Memory B cell (primary cell): ENCODE results near the gene LMNTD1.
"Not testable (repeated sequence)": the region's sequence is repeated elsewhere in the genome, so short reads cannot be mapped to it uniquely, and the experiment has no call there.

Source experiments
- ATAC-seq: fragments of 150-1000 bp; cut with Tn5 transposase; 2 replicates; pipeline ENCODE4 v1.10.0; 2021; ENCODE audit warnings: low read depth, mild to moderate bottlenecking, moderate library complexity
- DNase-seq, 2 donors: peaks; one replicate each; pipeline ENCODE4 v3.0.0; 2022; ENCODE audit warnings: low spot score in 2 of 2
- H3K27ac Mint-ChIP-seq: one replicate; pipeline ENCODE4 v1.8.0; 2022; ENCODE audit warnings: mild to moderate bottlenecking, moderate library complexity, mixed read lengths
- H3K27me3 Mint-ChIP-seq: one replicate; pipeline ENCODE4 v1.8.0; 2022; ENCODE audit warnings: mixed read lengths
- H3K36me3 Mint-ChIP-seq: one replicate; pipeline ENCODE4 v1.8.0; 2022; ENCODE audit warnings: mild to moderate bottlenecking, mixed read lengths
- H3K4me1 Mint-ChIP-seq: one replicate; pipeline ENCODE4 v1.8.0; 2022; ENCODE audit warnings: mixed read lengths
- H3K4me3 Mint-ChIP-seq: one replicate; pipeline ENCODE4 v1.8.0; 2022; ENCODE audit warnings: mild to moderate bottlenecking, moderate library complexity, mixed read lengths
- H3K9me3 Mint-ChIP-seq: one replicate; pipeline ENCODE4 v1.8.0; 2022; ENCODE audit warnings: mixed read lengths

Gene LMNTD1

DNA sequence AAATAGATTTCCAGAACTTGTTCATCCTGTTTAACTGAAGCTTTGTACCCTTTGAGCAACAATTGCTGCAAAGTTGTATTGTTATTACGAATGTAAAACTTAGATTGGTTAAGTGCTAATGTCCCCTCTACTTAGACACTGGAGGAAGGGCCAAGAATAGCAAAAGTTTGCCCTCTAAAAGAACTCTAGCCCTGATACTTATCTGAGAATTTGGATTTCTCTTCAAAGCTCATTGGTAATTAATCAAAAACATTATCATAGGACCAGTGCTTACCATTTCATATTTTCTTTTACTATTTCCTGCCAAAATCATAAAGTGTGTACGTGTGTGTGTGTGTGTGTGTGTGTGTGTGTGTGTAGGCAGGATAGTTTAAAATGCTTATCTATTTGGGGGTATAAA is 58.2 kb downstream of the LMNTD1 start:
- Mint-ChIP-seq H3K9me3 (no peaks in the 10 kb centered on the region), H3K4me3 (no peak overlapping the region), H3K4me1 (no peaks in the 10 kb centered on the region), H3K27ac (no peak overlapping the region), H3K27me3 (peaks cover 5% of the 10 kb centered on the region), H3K36me3 (no peaks in the 10 kb centered on the region)
- DNase-seq (no peak), ATAC-seq (no peak)

GRCh38 chr12:25493682-25494081 is 59.4 kb downstream of the LMNTD1 start:
- Mint-ChIP-seq H3K4me3 (no peak overlapping the region), H3K4me1 (no peaks in the 10 kb centered on the region), H3K27ac (no peak overlapping the region), H3K27me3 (peaks cover 5% of the 10 kb centered on the region), H3K9me3 (no peaks in the 10 kb centered on the region), H3K36me3 (no peaks in the 10 kb centered on the region)
- no peak for ATAC-seq
- DNase-seq, result no peak

GRCh38 chr12:25491396-25492325 is 61.4 kb downstream of the LMNTD1 start:
- Mint-ChIP-seq H3K36me3 (no peaks in the 10 kb centered on the region), H3K4me3 (no peak overlapping the region), H3K4me1 (no peaks in the 10 kb centered on the region), H3K9me3 (no peaks in the 10 kb centered on the region), H3K27ac (no peak overlapping the region), H3K27me3 (peaks cover 5% of the 10 kb centered on the region)
- no peak for ATAC-seq
- no peak for DNase-seq

DNA sequence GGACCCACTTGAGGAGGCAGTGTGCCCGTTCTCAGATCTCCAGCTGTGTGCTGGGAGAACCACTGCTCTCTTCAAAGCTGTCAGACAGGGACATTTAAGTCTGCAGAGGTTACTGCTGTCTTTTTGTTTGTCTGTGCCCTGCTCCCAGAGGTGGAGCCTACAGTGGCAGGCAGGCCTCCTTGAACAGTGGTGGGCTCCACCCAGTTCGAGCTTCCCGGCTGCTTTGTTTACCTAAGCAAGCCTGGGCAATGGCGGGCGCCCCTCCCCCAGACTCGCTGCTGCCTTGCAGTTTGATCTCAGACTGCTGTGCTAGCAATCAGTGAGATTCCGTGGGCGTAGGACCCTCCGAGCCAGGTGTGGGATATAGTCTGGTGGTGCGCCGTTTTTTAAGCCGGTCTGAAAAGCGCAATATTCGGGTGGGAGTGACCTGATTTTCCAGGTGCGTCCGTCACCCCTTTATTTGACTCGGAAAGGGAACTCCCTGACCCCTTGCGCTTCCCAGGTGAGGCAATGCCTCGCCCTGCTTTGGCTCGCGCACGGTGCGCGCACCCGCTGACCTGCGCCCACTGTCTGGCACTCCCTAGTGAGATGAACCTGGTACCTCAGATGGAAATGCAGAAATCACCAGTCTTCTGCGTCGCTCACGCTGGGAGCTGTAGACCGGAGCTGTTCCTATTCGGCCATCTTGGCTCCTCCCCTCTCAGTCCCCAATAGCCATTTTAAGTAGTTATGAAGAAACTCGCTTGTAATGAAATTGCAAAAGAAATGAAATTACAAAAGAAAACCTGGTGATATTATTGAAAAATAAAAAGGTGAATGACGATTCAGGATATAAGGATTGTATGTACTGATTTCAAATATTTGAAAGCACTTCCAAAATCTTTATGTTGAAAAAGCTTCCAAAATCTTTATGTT is 63.9 kb downstream of the LMNTD1 start:
- H3K27ac Mint-ChIP-seq, H3K4me1 Mint-ChIP-seq, H3K4me3 Mint-ChIP-seq, H3K36me3 Mint-ChIP-seq, DNase-seq, ATAC-seq, H3K9me3 Mint-ChIP-seq, H3K27me3 Mint-ChIP-seq: not testable (repeated sequence)

- Mint-ChIP-seq H3K27me3 (peaks cover 2% of the 10 kb centered on the region), H3K36me3 (no peaks in the 10 kb centered on the region), H3K27ac (no peak overlapping the region), H3K4me3 (no peak overlapping the region), H3K4me1 (no peaks in the 10 kb centered on the region), H3K9me3 (no peaks in the 10 kb centered on the region)
- no peak for DNase-seq
- ATAC-seq, result no peak
These were observed 70.5 kb downstream of the LMNTD1 start for GRCh38 chr12:25482625-25483024.

DNA sequence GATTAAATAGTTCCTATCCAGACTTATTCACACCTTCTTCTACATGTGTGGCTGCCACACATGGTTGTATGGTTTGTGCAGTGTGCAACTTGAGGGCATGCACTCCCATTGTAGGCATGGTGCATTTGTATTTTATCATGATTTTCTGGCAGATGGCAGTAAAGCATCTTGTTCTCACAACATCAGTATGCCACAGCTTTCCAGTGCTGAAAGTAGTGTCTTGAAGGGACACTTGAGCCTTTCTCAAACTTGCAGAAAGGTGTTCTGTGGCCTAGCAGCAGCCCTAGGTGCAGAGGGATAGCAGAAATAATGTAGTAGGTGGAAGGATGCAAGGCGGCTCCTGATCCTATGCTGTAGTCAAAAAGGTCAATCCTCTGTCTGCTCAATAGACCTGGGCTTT is 72.9 kb downstream of the LMNTD1 start:
- DNase-seq (no peak), ATAC-seq (no peak)
- no peaks in the 10 kb centered on the region for H3K9me3 Mint-ChIP-seq
- H3K36me3 Mint-ChIP-seq, result no peaks in the 10 kb centered on the region
- H3K4me1 Mint-ChIP-seq, result no peaks in the 10 kb centered on the region
- H3K27me3 Mint-ChIP-seq, result peaks cover 5% of the 10 kb centered on the region
- no peak overlapping the region for H3K27ac Mint-ChIP-seq
- no peak overlapping the region for H3K4me3 Mint-ChIP-seq

DNA sequence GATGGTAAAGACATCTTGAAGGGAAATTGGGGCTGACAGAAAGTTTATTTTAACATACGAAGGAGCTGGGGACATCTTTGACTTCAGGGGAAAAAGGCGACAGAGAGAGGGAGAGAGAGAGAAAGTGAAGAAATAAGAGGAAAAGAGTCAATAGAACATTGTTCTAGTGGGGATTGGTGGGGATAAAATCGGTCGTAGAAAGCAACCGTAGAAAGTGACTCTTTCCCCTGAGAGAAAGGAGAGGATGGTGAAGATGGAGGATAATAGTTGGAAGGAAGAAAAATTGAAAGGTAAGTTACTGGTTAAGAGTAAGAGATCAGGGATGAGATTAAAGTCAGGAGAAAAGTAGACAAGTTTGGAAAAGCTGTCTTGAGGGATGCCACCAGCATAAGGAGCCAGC is 75.9 kb downstream of the LMNTD1 start:
- H3K9me3 Mint-ChIP-seq, result no peaks in the 10 kb centered on the region
- no peak for DNase-seq
- H3K36me3 Mint-ChIP-seq, result no peaks in the 10 kb centered on the region
- peaks cover 5% of the 10 kb centered on the region for H3K27me3 Mint-ChIP-seq
- no peak for ATAC-seq
- H3K4me1 Mint-ChIP-seq, result no peaks in the 10 kb centered on the region
- no peak overlapping the region for H3K4me3 Mint-ChIP-seq
- no peak overlapping the region for H3K27ac Mint-ChIP-seq

DNA sequence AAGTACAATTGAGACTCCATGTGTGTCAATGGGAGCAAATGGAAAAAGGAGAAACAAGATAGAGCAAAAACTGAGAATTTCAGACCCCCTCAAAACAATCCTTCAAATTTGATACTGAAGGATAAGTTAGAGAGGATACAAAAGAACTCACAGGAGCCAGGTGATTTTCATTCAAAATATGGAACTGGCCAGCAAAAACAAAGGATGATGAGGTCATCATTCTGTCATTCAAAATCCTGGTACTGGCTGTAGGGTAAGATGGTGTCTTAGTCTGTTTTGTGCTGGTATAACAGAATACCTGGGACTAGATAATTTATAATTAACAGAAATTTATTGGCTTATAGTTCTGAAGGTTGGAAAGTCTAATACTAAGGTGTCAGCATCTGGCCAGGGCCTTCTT is 80.6 kb downstream of the LMNTD1 start:
- H3K36me3 Mint-ChIP-seq, result no peaks in the 10 kb centered on the region
- H3K27me3 Mint-ChIP-seq, result peaks cover 5% of the 10 kb centered on the region
- ATAC-seq (no peak), DNase-seq (no peak)
- no peak overlapping the region for H3K27ac Mint-ChIP-seq
- H3K4me1 Mint-ChIP-seq, result no peaks in the 10 kb centered on the region
- no peaks in the 10 kb centered on the region for H3K9me3 Mint-ChIP-seq
- H3K4me3 Mint-ChIP-seq, result no peak overlapping the region

- no peak overlapping the region for H3K27ac Mint-ChIP-seq
- peaks cover 1% of the 10 kb centered on the region for H3K27me3 Mint-ChIP-seq
- ATAC-seq (no peak), DNase-seq (no peak)
- no peaks in the 10 kb centered on the region for H3K4me1 Mint-ChIP-seq
- H3K9me3 Mint-ChIP-seq, result peaks cover 4% of the 10 kb centered on the region
- no peak overlapping the region for H3K4me3 Mint-ChIP-seq
- peaks cover 2% of the 10 kb centered on the region for H3K36me3 Mint-ChIP-seq
These were observed 83.2 kb downstream of the LMNTD1 start for GRCh38 chr12:25469861-25470260.

DNA sequence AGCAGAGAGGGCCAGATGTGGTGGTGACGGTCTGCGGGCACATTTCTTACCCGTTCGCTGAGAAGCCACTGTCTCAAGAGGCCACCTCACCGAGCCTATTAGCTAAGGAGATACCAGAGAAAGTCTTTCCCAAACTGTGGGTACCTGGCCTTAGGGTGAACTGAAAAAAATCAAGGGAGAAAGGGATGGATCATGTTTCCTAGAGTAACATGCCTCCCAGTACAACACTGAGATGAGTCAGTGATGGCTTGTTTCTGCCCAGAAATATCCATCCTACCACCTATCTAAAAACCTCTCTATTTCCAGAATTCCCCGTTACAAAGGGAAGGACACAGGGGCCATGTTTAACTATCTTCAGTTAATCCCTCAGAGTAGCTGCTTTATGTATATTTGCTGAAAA is 83.7 kb downstream of the LMNTD1 start:
- H3K4me3 Mint-ChIP-seq, result no peak overlapping the region

GRCh38 chr12:25463521-25463920 is 89.6 kb downstream of the LMNTD1 start:
- Mint-ChIP-seq H3K27me3 (peaks cover 1% of the 10 kb centered on the region), H3K4me1 (peaks cover 7% of the 10 kb centered on the region), H3K9me3 (peaks cover 4% of the 10 kb centered on the region), H3K27ac (no peak overlapping the region), H3K36me3 (peaks cover 2% of the 10 kb centered on the region), H3K4me3 (no peak overlapping the region)
- no peak for ATAC-seq
- DNase-seq, result no peak

More for the DNA sequence above, 83.7 kb downstream of the LMNTD1 start:
- DNase-seq, result no peak
- ATAC-seq, result no peak
- peaks cover 2% of the 10 kb centered on the region for H3K36me3 Mint-ChIP-seq
- peaks cover 1% of the 10 kb centered on the region for H3K27me3 Mint-ChIP-seq
- no peaks in the 10 kb centered on the region for H3K4me1 Mint-ChIP-seq
- no peak overlapping the region for H3K27ac Mint-ChIP-seq
- peaks cover 4% of the 10 kb centered on the region for H3K9me3 Mint-ChIP-seq

DNA sequence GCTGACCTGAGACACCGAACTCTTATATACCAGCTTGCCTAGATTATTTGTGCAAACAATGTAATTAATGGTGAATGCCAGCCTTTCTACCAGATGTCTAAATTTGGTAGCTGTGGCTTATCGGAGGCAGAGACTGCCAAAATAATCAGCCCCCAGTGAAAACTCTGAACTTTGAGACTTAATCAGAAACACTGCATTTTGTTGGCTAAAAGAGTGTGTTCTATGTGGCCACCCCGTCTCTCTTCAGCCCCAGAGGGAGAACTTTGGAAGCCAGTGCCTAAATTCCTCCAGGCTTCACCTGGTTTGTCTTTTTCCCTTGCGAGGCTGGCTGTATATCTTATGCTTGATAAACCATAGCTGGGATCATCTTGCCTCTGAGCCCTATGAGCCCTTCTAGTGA is 90.1 kb downstream of the LMNTD1 start:
- Mint-ChIP-seq H3K36me3 (peaks cover 2% of the 10 kb centered on the region), H3K4me3 (no peak overlapping the region), H3K27me3 (peaks cover 1% of the 10 kb centered on the region), H3K4me1 (peaks cover 7% of the 10 kb centered on the region), H3K9me3 (peaks cover 4% of the 10 kb centered on the region), H3K27ac (no peak overlapping the region)
- DNase-seq (no peak), ATAC-seq (no peak)

- ATAC-seq (peak; percentile 98), DNase-seq (peak; percentile 40 to 48)
- Mint-ChIP-seq H3K27ac (peak overlapping the region; percentile 73), H3K4me3 (peak overlapping the region; percentile 40), H3K36me3 (no peaks in the 10 kb centered on the region), H3K9me3 (peaks cover 1% of the 10 kb centered on the region), H3K4me1 (peaks cover 7% of the 10 kb centered on the region), H3K27me3 (no peaks in the 10 kb centered on the region)
These were observed 93.5 kb downstream of the LMNTD1 start for GRCh38 chr12:25459541-25459951.

- Mint-ChIP-seq H3K4me1 (peaks cover 7% of the 10 kb centered on the region), H3K27ac (no peak overlapping the region), H3K9me3 (peaks cover 1% of the 10 kb centered on the region), H3K4me3 (no peak overlapping the region), H3K36me3 (no peaks in the 10 kb centered on the region), H3K27me3 (peaks cover 5% of the 10 kb centered on the region)
- DNase-seq (no peak), ATAC-seq (no peak)
These were observed 95.0 kb downstream of the LMNTD1 start for GRCh38 chr12:25458047-25458552.
